Natural killer cell (primary cell): ENCODE measurements around the gene TASOR. TPM values are rescaled to one million over a fixed set of nuclear protein-coding genes. Genes with fewer than 3 reads are reported as not detected.

Experiments used
- ATAC-seq, 3 donors: fragments of 150-1000 bp in 2 of 3; fragments of 200-7000 bp in 1 of 3; cut with Tn5 transposase; 1 replicate in 1 of 3; 2 replicates in 2 of 3; pipeline ENCODE4 v1.10.0; 2021; ENCODE audit warnings: mild to moderate bottlenecking in 2 of 3, moderate library complexity in 2 of 3
- DNase-seq, 2 donors: peaks; one replicate each; pipeline versions ENCODE4 v3.0.0 to v3.0.0-alpha.2; 2013 to 2021; ENCODE audit warnings: mixed read lengths in 1 of 2
- H3K27ac ChIP-seq: one replicate; pipeline ENCODE4 v1.5.1; 2013; ENCODE audit warnings: mild to moderate bottlenecking, low read length
- H3K27me3 ChIP-seq: one replicate; pipeline ENCODE4 v1.6.1; 2013; ENCODE audit warnings: low read length; ENCODE audit not compliant: control insufficient read depth, insufficient read depth
- H3K36me3 ChIP-seq: one replicate; pipeline ENCODE4 v1.6.1; 2013; ENCODE audit warnings: low read length; ENCODE audit not compliant: control insufficient read depth, insufficient read depth
- H3K4me1 ChIP-seq: one replicate; pipeline ENCODE4 v1.6.1; 2013; ENCODE audit warnings: low read length; ENCODE audit not compliant: control insufficient read depth, insufficient read depth
- H3K4me3 ChIP-seq: one replicate; pipeline ENCODE4 v1.5.1; 2013; ENCODE audit warnings: low read length
- H3K9me3 ChIP-seq: one replicate; pipeline ENCODE4 v1.6.1; 2013; ENCODE audit warnings: low read length; ENCODE audit not compliant: control insufficient read depth, insufficient read depth
- H3K27ac Mint-ChIP-seq, 2 donors: one replicate each; pipeline ENCODE4 v1.8.0; 2022; ENCODE audit warnings: mild to moderate bottlenecking in 2 of 2, mixed read lengths in 2 of 2, moderate library complexity in 1 of 2
- H3K27me3 Mint-ChIP-seq, 2 donors: one replicate each; pipeline ENCODE4 v1.8.0; 2022; ENCODE audit warnings: low read depth in 2 of 2, mixed read lengths in 2 of 2
- H3K36me3 Mint-ChIP-seq: one replicate; pipeline ENCODE4 v1.8.0; 2022; ENCODE audit warnings: mixed read lengths
- H3K4me1 Mint-ChIP-seq, 2 donors: one replicate each; pipeline ENCODE4 v1.8.0; 2022; ENCODE audit warnings: mixed read lengths in 2 of 2
- H3K4me3 Mint-ChIP-seq: one replicate; pipeline ENCODE4 v1.8.0; 2022; ENCODE audit warnings: mild to moderate bottlenecking, moderate library complexity, mixed read lengths
- H3K9me3 Mint-ChIP-seq, 2 donors: one replicate each; pipeline ENCODE4 v1.8.0; 2022; ENCODE audit warnings: mixed read lengths in 2 of 2
- WGBS: methylation state at CpG from one replicate; pipeline ENCODE4 v1.1.7; 2013; ENCODE audit warnings: missing lambda C conversion rate; ENCODE audit not compliant: insufficient coverage; 5-methylcytosine and 5-hydroxymethylcytosine counted together
- intact Hi-C: fragments of 100-400 bp; cut with micrococcal nuclease; formaldehyde crosslinking; loops from one replicate; pipeline ENCODE4 v1.14.2; 2022
- total RNA-seq, 4 donors: library from RNA; stranded (reverse); fragments of 120-200 nt in 1 of 4; gene quantifications; one replicate each; pipeline versions ENCODE4 v1.2.3 to v1.2.4, GENCODE V29; 2013 to 2022
- TF ChIP-seq, protein P1 (sequence below): fragments of 200-600 bp; IDR thresholded peaks from one replicate; pipeline ENCODE4 v1.8.0; 2022; ENCODE audit warnings: antibody characterized with exemption

Gene TASOR
- total RNA-seq, 3 donors from 2014 or later (not counting 1 experiment from before 2014, with no cell fraction given) = 73.5 to 96.4 (median 81.8) TPM

GRCh38 chr3:56667973-56668579 lies 15.0 kb downstream of the TASOR start:
- Mint-ChIP-seq H3K4me3 (no peak overlapping the region), H3K27ac (peak overlapping the region in 1 of 2 donors; percentile 76), H3K36me3 (peaks cover 30% of the 10 kb centered on the region), H3K27me3 (no peaks in the 10 kb centered on the region), H3K4me1 (peaks cover 24 to 25% of the 10 kb centered on the region in 2 donors), H3K9me3 (no peaks in the 10 kb centered on the region)
- Histone ChIP-seq H3K27me3 (no peaks in the 10 kb centered on the region), H3K27ac (peak overlapping the region; percentile 3), H3K9me3 (no peaks in the 10 kb centered on the region), H3K4me3 (no peak overlapping the region), H3K4me1 (no peaks in the 10 kb centered on the region), H3K36me3 (peaks cover 86% of the 10 kb centered on the region)
- TF ChIP-seq, protein P1, sequence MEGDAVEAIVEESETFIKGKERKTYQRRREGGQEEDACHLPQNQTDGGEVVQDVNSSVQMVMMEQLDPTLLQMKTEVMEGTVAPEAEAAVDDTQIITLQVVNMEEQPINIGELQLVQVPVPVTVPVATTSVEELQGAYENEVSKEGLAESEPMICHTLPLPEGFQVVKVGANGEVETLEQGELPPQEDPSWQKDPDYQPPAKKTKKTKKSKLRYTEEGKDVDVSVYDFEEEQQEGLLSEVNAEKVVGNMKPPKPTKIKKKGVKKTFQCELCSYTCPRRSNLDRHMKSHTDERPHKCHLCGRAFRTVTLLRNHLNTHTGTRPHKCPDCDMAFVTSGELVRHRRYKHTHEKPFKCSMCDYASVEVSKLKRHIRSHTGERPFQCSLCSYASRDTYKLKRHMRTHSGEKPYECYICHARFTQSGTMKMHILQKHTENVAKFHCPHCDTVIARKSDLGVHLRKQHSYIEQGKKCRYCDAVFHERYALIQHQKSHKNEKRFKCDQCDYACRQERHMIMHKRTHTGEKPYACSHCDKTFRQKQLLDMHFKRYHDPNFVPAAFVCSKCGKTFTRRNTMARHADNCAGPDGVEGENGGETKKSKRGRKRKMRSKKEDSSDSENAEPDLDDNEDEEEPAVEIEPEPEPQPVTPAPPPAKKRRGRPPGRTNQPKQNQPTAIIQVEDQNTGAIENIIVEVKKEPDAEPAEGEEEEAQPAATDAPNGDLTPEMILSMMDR = no peak
- intact Hi-C loops = no loop called here
- ATAC-seq = no peak
- WGBS = 96% methylated on average over 3 of the region's 3 CpGs
- DNase-seq = peak in 1 of 2 donors; percentile 6

DNA sequence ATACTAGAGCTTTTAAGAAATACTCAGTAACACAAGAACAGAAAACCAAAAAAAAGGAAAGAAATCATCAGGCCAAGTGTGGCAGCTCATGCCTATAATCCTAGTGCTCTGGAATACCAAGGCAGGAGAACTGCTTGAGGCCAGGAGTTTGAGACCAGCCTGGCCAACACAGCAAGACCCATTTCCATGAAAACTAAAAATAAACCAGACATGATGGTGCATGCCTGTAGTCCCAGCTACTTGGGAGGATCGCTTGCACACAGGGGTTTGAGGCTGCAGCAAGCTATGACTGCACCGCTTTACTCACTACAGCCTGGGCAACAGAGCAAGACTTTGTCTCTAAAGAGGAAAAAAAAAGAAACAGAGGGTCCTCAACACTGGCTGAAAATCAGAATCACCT lies 18.2 kb downstream of the TASOR start:
- Histone ChIP-seq H3K27ac (no peak overlapping the region), H3K27me3 (no peaks in the 10 kb centered on the region), H3K36me3 (peaks cover 85% of the 10 kb centered on the region), H3K4me1 (no peaks in the 10 kb centered on the region), H3K9me3 (no peaks in the 10 kb centered on the region), H3K4me3 (no peak overlapping the region)
- DNase-seq (no peak), ATAC-seq (no peak)
- H3K9me3 Mint-ChIP-seq = no peaks in the 10 kb centered on the region
- WGBS = 100% methylated on average over 2 of the region's 2 CpGs
- no peaks in the 10 kb centered on the region for H3K27me3 Mint-ChIP-seq
- TF ChIP-seq, protein P1 = no peak
- intact Hi-C loops = no loop called here
- H3K36me3 Mint-ChIP-seq = peaks cover 22% of the 10 kb centered on the region
- no peak overlapping the region for H3K4me3 Mint-ChIP-seq
- H3K27ac Mint-ChIP-seq = peak overlapping the region in 1 of 2 donors; percentile 12
- peaks cover 16 to 23% of the 10 kb centered on the region in 2 donors for H3K4me1 Mint-ChIP-seq

GRCh38 chr3:56655709-56656108 lies 27.4 kb downstream of the TASOR start:
- Mint-ChIP-seq H3K27ac (peak overlapping the region in 1 of 2 donors; percentile 72), H3K4me3 (no peak overlapping the region), H3K4me1 (peaks cover 33 to 59% of the 10 kb centered on the region in 2 donors)

More at GRCh38 chr3:56655709-56656108, 27.4 kb downstream of the TASOR start:
- Mint-ChIP-seq H3K36me3 (peaks cover 41% of the 10 kb centered on the region), H3K27me3 (no peaks in the 10 kb centered on the region), H3K9me3 (peaks cover 2 to 6% of the 10 kb centered on the region in 2 donors)
- no peak overlapping the region for H3K4me3 ChIP-seq
- no CpG with 5 or more reads among the region's 1 CpG for WGBS
- no peaks in the 10 kb centered on the region for H3K4me1 ChIP-seq
- ATAC-seq (no peak), DNase-seq (no peak)
- intact Hi-C loops = no loop called here
- no peaks in the 10 kb centered on the region for H3K27me3 ChIP-seq
- H3K9me3 ChIP-seq = peaks cover 6% of the 10 kb centered on the region
- H3K27ac ChIP-seq = no peak overlapping the region
- peaks cover 69% of the 10 kb centered on the region for H3K36me3 ChIP-seq
- TF ChIP-seq, protein P1 = no peak
